Islet precursor cell (in vitro differentiated cells): Measurements from ENCODE around the gene TGM5.
"Not testable (repeated sequence)": the region's sequence is repeated elsewhere in the genome, so short reads cannot be mapped to it uniquely, and the experiment has no call there.

Experiments
- DNase-seq: peaks from one replicate; pipeline ENCODE4 v3.0.0-alpha.2; 2018

TGM5 gene, protein sequence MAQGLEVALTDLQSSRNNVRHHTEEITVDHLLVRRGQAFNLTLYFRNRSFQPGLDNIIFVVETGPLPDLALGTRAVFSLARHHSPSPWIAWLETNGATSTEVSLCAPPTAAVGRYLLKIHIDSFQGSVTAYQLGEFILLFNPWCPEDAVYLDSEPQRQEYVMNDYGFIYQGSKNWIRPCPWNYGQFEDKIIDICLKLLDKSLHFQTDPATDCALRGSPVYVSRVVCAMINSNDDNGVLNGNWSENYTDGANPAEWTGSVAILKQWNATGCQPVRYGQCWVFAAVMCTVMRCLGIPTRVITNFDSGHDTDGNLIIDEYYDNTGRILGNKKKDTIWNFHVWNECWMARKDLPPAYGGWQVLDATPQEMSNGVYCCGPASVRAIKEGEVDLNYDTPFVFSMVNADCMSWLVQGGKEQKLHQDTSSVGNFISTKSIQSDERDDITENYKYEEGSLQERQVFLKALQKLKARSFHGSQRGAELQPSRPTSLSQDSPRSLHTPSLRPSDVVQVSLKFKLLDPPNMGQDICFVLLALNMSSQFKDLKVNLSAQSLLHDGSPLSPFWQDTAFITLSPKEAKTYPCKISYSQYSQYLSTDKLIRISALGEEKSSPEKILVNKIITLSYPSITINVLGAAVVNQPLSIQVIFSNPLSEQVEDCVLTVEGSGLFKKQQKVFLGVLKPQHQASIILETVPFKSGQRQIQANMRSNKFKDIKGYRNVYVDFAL

GRCh38 chr15:43266834-43267233 is at the start of gene TGM5:
Gene TGM5 (minus strand): TSS chr15:43266928. CDS start chr15:43266849, 79 bp downstream.
- peak; percentile 50 for DNase-seq

DNA sequence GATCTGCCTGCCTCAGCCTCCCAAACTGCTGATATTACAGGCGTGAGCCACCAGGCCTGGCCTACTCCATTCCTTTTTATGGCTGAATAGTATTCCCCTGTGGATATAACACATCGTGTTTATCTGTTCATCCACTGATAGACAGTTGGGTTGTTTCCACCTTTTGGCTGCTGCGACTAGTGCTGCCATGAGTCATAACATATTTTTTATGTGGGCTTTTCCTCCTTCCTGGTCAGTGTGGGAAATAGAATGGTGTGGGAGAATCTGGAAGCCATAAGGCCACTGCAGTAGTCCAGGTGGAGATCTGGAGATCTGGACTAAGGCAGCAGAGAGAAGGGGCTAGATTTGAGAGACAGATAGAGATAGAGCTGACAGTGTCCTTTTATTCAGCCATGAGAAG is 47.4 kb upstream of the TGM5 start:
- DNase-seq = no peak

DNA sequence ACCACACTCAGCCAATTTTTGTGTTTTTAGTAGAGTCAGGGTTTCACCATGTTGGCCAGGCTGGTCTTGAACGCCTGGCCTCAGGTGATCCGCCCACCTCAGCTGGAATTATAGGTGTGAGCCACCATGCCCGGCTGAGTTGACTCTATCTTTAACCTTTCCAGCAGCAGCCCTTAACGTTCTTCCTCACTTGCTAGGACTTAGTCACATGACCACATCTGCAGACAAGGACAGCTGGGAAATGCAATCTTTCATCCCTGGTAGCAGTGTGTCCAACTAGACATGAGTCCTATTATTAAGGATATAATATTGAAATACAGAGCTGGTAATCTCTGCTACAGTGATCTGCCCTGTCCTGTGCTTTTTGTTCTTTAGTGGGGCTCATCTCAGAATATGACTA is 45.6 kb upstream of the TGM5 start:
- DNase-seq = no peak

DNA sequence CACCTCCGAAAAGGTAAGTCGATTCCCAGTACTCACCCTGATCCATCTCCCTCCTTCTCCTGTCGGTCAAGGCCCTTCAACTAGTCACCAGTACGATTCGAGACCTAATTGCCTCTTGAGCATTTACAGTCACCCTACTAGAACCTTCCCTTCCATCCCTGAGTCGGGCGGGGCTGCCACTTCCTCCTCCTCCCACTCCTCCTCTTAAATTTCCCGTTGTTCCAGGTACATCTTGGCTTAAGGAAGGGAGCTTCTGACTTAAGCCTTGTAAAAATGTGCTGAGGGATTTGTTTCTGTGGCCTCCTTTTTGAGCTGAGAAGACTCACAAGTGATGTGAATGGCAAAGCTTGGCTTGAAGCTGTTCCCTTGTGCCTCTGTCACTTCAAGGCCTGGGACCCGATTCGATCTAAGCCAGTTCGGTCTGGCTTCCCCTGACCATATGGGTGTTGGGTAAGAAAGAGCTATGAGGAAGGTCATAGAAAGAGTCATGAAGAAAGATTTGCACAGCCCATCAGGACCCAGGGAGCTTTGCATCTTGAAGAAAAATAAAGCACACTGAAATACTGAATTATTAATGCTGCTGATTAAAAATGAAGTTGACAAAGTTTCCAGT is 35.6 kb upstream of the TGM5 start, which contains the start of gene TGM7:
TSS of gene TGM7 (minus strand) at position 51 of the 613 bp plus-strand sequence.
- DNase-seq = peak; percentile 28

DNA sequence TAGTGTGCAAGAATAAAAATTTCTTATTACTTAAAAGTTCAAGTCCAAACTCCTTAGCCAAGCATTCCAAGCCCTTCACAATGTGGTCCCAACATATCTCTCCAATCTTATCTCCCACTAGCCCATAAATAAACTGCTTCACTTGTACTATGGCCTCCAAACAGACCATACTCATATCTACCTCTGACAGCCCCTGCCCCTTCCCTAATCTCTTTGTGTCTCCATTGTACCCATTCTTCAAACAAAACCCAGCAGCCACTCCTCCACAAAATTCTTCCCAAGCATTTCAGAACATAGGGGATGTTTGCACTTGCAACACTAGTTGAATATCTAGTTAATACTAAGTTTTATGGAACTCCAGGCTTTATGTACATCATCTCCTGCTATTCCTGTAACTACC is 33.2 kb upstream of the TGM5 start:
- no peak for DNase-seq

- no peak for DNase-seq
These were observed 32.7 kb upstream of the TGM5 start for GRCh38 chr15:43299411-43299810.

- DNase-seq = no peak
These were observed 27.5 kb upstream of the TGM5 start for GRCh38 chr15:43294091-43294706.

- peak; percentile 82 for DNase-seq
These were observed 26.7 kb upstream of the TGM5 start for GRCh38 chr15:43293432-43293831.

GRCh38 chr15:43292375-43293078 is 25.8 kb upstream of the TGM5 start:
- no peak for DNase-seq

GRCh38 chr15:43289656-43290055 is 22.9 kb upstream of the TGM5 start:
- not testable (repeated sequence) for DNase-seq

GRCh38 chr15:43287254-43287653 is 20.5 kb upstream of the TGM5 start:
- peak; percentile 39 for DNase-seq

DNA sequence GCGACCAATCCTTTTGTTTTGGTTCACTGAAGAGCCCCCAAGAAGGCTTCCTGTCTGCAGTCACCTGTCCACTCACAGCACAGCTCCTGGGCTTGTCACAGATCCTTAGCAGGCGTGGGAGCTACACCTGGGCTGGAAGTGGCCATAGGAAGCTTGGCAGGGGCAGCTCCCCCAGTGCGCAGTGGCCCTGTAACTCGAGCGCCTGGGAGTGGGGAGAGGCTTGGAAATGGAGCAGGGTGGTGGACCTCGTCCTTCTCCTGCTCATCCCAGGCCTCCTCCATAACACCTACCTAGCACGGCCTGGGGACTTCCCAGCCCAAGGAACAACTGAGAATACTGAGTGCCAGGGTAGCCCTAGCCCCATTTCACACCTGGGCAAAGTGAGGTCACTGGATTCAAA is 19.3 kb upstream of the TGM5 start:
- no peak for DNase-seq

DNA sequence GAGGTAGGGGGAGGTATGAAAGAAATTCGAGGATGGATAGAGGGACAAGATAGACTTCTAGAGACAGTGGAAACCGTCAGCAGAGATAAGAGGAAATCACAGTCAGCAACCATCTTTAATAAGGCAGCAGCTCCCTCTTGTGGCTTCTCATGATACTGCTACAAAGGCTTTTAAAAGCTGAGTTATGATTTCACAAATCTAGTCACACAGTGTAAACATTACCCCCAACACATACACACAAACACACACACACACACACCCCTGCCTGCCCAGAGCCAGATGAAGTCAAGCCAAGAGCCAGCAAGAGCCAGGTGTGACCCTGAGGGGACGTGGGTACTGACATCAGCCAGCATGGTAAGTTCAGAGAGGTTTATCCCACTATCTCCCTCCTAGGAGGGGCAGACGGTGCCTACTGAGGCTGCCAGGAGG is 18.9 kb upstream of the TGM5 start:
- peak; percentile 64 for DNase-seq

- peak; percentile 42 for DNase-seq
These were observed 16.8 kb upstream of the TGM5 start for GRCh38 chr15:43283526-43283925.

DNA sequence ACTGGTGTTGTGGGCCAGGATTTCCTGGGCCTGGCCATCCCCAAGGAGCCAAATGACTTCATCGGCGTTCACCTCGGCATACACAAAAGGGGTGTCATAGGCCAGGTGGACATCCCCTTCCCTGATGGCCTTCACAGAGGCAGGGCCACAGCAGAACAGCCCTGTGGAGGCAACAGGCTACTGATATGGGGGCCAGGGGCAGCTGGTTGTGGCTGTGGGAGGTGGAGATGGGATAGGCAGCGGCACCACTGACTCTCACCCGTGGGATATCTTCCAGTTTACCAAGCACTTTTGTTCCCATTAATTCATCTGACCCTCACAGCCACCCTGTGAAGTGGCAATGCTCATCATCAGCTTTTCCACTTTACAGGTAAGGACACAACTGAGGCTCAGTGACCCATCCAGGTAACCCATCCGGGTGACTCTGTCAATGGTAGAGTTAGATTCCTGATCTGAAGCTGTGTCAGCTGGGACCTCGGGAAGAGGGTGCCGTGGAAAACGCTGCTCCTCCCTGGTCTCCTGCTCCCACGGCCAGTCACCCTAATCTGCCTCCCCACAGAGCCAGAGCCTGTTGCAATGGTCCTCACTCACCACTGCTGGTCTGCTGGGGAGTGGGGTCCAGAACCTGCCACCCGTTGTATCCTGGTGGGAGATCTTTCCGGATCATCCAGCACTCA is 15.3 kb upstream of the TGM5 start:
- DNase-seq = peak; percentile 33

GRCh38 chr15:43280996-43281395 is 14.3 kb upstream of the TGM5 start:
- DNase-seq = peak; percentile 35

GRCh38 chr15:43279496-43279895 is 12.8 kb upstream of the TGM5 start:
- DNase-seq = peak; percentile 49

GRCh38 chr15:43278869-43279268 is 12.1 kb upstream of the TGM5 start:
- peak; percentile 40 for DNase-seq

- peak; percentile 43 for DNase-seq
These were observed 11.2 kb upstream of the TGM5 start for GRCh38 chr15:43277901-43278300.

- peak; percentile 33 for DNase-seq
These were observed 10.6 kb upstream of the TGM5 start for GRCh38 chr15:43277231-43277823.

DNA sequence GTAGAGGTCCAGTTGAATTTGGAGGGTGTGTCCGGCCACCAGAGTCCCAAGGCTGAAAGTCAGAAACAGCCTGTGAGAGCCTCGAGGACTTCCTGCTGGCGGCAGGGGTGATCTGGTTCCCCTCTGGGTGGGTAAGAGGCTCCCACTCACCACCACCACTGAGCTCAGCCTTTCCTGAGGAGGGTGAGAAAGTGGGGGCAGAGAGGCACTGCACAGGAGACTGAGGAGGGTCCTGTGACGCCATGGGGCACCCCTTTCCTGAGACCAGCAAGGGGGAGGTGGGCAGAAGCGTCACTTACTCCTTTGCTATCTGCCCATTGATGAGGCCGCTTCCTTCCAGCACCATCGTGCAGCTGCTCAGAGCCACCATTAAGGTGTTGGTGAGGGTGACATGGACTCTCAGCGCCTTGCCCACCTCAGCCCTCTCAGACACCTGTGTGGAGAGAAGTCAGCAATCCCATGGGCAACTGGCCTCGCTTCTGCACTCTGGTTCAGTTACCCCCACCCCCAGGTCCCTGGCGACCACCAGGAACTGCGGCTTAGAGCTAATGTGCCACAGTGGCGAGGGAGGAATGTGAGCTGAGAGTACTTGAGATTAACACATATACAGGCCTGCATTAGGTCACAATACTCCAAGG is 10.0 kb upstream of the TGM5 start:
- DNase-seq = peak; percentile 50
